GM19397 (cell line): ENCODE results near the gene HPSE2.
"Not testable (repeated sequence)": the region's sequence is repeated elsewhere in the genome, so short reads cannot be mapped to it uniquely, and the experiment has no call there.

Experiments
- ATAC-seq: cut with Tn5 transposase; IDR thresholded peaks from one replicate; pipeline ENCODE4 v1.9.1; 2021; ENCODE audit warnings: mild to moderate bottlenecking, moderate library complexity; ENCODE audit not compliant: unreplicated experiment

Gene HPSE2

GRCh38 chr10:99008054-99008453 is 227.6 kb downstream of the HPSE2 start:
- ATAC-seq = no peak

DNA sequence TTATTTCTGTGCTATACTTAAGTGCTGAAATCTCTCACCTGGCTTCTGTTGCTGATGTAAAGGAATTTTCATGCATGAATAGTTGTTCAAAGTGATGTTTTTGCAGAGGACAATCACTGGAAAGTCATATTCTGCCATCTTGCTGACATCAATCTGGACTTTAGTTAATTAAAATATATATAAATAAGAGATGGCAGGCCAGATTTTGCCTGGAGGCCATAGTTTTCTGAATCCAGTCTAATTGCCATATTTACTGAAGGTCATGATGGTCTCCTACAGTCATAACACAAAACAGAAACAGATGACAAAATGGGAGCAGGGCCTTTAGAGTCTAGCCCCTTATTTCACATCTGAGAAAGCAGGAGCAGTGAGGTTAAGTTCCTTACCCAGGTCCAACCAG is 228.2 kb downstream of the HPSE2 start:
- ATAC-seq = no peak

GRCh38 chr10:99005254-99005653 is 230.4 kb downstream of the HPSE2 start:
- no peak for ATAC-seq

DNA sequence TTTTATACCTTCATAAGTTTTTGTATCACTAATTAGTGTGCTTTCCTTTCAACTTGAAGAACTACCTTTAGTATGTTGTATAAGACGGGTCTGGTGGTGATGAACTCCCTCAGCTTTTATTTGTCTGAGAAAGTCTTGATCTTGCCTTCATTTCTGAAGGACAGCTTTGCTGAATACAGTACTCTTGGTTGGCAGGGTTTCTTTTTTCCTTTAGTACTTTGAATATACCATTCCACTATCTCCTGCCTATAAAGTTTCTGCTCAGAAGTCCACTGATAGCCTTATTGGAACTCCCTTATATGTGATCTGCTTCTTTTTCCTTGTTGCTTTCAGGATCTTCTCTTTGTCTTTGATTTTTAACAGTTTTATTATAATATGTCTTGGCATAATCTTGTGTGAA is 230.9 kb downstream of the HPSE2 start:
- no peak for ATAC-seq

GRCh38 chr10:99002392-99002791 is 233.3 kb downstream of the HPSE2 start:
- ATAC-seq = no peak

GRCh38 chr10:98997596-98997995 is 238.1 kb downstream of the HPSE2 start:
- no peak for ATAC-seq

GRCh38 chr10:98994030-98994429 is 241.6 kb downstream of the HPSE2 start:
- ATAC-seq = no peak

DNA sequence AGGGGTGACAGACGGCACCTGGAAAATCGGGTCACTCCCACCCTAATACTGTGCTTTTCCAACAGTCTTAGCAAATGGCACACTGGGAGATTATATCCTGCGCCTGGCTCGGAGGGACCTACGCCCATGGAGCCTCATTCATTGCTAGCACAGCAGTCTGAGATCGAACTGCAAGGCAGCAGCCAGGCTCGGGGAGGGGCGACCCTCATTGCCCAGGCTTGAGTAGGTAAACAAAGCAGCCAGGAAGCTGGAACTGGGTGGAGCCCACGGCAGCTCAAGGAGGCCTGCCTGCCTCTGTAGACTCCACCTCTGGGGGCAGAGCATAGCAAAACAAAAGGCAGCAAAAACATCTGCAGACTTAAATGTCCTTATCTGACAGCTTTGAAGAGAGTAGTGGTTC is 251.9 kb downstream of the HPSE2 start:
- not testable (repeated sequence) for ATAC-seq

DNA sequence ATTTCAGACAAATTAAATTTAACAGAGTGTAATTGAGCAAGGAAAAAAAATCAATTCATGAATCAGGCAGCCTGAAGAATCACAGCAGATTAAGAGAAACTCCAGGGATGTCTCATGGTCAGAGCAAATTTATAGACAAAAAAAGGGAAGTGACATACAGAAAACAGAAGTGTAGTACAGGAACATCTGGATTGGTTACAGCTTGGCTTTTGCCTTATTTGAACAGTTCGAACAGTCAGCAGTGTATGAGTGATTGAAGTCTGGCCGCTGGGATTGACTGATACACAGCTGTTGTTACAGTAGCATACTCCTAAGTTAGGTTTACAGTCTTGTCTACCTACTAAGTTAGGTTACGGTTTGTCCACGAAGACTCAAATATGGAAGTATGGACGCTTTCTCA is 255.3 kb downstream of the HPSE2 start:
- ATAC-seq = no peak

DNA sequence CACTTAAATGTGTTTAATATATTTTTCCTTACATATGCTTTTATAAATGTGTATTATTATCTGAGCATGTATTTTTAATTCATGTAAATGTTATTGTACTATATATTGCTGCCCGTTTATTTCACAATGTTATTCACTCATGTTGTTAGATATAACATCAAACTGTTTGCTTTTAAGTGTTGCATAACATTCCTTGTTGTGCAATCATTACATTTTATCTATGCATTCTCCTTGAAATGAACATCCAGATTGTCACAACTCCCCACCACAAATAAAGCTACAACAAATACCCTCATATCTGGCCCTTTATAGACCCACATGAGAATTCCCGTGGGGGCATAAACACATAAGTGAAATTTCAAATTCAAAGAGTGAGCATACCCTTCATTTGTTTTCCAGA is 264.2 kb downstream of the HPSE2 start:
- ATAC-seq = no peak

- no peak for ATAC-seq
Measured at GRCh38 chr10:98967601-98968000, 268.1 kb downstream of the HPSE2 start.

DNA sequence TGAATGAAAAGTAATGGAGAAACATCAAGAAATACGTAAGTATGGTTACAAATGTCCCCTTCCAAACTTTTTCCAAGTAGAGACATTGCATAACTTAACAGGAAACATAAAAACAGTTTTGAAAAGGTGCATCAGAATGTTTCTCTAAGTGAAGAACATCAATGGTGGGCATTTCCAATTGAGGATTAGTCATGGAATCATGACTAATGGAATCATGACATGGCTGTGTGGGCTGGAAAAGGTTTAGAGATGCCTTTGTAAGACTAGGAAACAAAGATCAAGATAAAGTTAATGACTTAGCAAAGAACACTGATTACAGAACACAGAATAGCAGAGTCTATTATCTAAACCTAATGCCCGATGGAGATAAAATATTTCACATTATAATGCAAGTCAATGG is 272.0 kb downstream of the HPSE2 start:
- ATAC-seq = no peak

DNA sequence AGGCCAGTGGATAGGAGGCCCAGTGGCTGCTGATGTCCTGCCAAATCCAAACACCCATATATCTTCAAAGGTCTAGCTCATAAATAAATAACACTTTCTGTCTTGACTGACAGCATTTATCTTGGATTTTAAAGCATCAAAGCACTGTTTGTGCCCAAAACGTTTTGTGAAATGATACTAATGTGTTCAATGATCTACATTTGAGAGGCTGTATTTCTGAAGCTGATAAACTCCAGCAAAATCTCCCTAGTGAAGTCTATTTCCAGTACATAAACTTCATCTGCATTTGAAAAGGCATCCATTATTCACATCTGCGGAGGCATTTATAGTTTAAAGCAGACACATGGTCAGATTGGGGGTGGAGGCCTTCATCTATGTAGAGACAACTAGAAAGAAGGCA is 276.3 kb downstream of the HPSE2 start:
- no peak for ATAC-seq

DNA sequence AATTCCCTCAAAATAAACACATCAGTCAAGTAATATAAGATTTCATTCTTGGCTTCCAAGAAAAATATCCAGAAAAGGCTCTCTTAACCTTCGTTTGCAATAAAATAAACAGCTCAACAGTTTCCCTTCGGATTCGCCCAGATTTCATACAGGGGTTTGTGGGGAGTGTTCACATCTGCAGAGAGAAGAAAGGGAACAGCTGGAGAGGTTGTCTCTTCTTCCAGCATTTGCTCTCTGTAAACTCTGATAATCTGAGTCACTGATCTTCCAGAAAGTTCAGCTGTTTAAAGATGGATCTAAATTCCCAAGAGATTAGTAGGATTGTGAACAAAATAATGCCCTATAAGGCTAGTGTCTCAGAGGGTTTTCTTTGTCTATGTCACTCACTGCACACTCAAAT is 277.9 kb downstream of the HPSE2 start:
- ATAC-seq = no peak

- ATAC-seq = no peak
Measured at GRCh38 chr10:98956576-98957260, 278.9 kb downstream of the HPSE2 start.

GRCh38 chr10:98953251-98953650 is 282.4 kb downstream of the HPSE2 start:
- ATAC-seq = no peak

DNA sequence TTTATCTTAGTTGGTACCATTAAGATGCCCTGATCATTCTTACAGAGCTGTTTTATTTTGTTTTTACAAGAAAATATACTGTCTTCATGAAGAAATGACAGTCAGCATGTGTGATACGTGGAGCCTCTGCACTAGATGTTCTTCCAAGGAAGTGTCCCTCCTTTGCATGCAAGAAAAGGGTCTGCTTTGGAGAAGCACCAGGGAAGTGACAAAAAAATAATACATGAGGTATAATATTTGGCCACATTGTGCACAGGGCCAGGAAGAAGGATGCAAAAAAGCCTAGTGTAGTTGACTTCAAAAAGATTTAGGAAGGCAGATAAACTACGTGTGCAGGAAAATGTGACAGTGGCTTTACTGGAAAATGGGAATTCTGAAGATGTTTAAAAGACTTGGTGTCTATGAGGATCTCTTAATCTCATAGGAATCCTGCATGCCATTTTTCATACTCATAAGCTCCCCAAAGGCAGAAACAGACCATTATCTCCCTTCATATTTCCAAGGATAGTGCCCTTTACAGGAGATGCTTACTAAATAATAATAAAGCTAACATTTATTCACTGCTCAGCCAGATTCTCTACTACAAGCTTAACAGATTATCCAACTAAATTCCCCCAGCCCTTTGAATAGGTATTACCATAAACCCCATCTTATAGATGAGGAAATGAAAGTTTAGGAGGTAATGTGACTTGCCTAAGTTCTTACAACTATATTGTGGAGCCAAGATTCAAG is 284.2 kb downstream of the HPSE2 start:
- no peak for ATAC-seq

DNA sequence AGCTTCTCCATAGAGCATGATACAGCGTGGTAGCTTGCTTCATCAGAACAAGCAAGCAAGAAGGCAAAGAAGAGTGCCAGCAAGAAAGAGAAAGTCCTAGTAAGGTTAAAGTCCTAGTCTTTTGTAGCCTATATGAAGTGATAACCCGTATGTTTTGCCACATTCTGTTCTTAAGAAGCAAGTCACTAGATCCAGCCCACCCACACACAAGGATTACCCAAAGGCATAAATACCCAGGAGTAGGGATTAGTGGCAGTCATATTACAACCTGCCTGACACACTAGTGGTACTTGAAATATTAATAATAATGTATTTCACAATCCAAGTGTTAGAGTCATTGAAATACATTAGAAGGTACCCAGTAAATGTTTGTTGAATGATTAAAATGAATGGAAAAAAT is 285.5 kb downstream of the HPSE2 start:
- ATAC-seq = no peak

GRCh38 chr10:98949306-98949705 is 286.3 kb downstream of the HPSE2 start:
- no peak for ATAC-seq

DNA sequence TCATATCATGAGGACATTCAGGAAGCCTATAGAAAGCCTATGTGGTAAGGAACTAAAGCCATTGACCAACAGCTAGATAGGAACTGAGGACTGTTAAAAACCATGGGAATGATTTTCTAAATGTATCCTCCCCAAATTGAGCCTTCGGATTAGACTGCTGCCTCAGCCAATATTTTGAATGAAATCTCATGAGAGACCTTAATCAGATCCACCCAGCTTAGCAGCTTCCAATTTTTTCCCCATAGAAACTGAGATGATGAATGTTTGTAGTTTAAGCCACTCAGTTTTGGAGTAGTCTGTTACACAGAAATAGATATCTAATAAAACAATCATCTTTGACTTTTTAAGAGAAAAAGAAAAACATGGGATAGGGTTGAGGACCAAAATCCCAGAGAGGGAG is 292.0 kb downstream of the HPSE2 start:
- ATAC-seq = no peak

DNA sequence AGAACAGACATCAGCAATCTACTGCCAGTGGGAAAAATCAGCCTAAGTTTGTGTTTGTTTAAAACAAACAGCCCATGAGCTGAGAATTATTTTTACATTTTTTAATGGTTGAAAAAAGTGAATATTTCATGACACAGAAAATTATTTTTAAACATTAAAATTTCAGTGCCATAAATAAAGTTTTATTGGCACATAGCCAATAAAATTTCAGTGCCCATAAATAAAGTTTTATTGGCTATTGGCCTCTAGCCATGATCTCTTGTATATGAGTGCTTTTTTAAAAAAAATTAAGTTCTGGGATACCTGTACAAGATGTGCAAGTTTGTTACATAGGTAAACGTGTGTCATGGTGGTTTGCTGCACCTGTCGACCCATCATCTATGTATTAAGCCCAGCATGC is 305.9 kb downstream of the HPSE2 start:
- no peak for ATAC-seq

GRCh38 chr10:98925651-98926050 is 310.0 kb downstream of the HPSE2 start:
- ATAC-seq = no peak

GRCh38 chr10:98924526-98924925 is 311.1 kb downstream of the HPSE2 start:
- ATAC-seq = no peak
